ENCODE data around the gene AGPAT1.
A peak's percentile ranks its signal among the peaks of the same experiment; 100 is the strongest.
"Not testable (repeated sequence)": the region's sequence is repeated elsewhere in the genome, so short reads cannot be mapped to it uniquely, and the experiment has no call there.

AGPAT1 gene

GRCh38 chr6:32186151-32186840, 10.4 kb upstream of the AGPAT1 start:
- DNase-seq (ENCODE audit: low spot score) = not testable (repeated sequence)

- DNase-seq (ENCODE audit: low spot score) = not testable (repeated sequence)
These were observed 9.8 kb upstream of the AGPAT1 start for GRCh38 chr6:32185681-32186131.

GRCh38 chr6:32184084-32184640, 8.3 kb upstream of the AGPAT1 start, which contains the start of gene AGER:
Gene AGER, minus strand, starts transcription at chr6:32184253. Its CDS starts 31 bp downstream, at chr6:32184222.
- no peak for DNase-seq (ENCODE audit: low spot score)

DNA sequence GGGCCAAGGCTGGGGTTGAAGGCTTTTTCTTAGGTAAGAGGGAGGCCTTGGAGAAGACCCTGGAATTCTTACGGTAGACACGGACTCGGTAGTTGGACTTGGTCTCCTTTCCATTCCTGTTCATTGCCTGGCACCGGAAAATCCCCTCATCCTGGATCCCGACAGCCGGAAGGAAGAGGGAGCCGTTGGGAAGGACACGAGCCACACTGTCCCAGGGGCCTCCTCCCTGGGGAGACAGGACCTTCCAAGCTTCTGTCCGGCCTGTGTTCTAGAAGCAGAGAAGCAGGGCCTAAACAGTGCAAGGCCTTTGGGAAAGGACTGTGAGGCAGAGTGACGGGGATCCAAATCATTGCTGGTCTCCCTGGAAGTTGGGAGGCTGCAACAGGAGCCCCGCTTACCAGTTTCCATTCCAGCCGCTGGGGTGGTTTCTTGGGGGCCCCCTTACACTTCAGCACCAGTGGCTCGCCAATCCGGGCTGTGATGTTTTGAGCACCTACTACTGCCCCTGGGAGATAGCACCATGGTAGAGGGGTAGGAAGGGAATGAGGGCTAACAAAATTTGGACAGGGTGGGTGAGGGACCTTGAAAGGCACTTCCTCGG, 7.7 kb upstream of the AGPAT1 start:
- no peak for DNase-seq (ENCODE audit: low spot score)

DNA sequence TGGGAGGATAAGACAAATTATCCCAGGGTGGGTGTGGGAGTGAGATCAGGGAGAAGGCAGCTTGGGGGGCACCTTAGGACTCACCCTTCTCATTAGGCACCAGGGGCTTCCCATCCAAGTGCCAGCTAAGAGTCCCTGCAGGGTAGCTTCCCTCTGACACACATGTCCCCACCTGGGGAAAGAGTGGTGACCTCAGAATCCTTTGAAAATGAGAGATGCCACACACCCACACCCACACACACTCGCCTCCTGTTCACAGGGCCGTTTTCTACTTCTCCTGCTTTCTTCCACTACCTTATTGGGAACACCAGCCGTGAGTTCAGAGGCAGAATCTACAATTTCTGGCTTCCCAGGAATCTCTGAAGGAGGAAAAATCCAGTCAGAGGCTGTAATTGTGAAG, 7.1 kb upstream of the AGPAT1 start:
- DNase-seq (ENCODE audit: low spot score) = no peak

DNA sequence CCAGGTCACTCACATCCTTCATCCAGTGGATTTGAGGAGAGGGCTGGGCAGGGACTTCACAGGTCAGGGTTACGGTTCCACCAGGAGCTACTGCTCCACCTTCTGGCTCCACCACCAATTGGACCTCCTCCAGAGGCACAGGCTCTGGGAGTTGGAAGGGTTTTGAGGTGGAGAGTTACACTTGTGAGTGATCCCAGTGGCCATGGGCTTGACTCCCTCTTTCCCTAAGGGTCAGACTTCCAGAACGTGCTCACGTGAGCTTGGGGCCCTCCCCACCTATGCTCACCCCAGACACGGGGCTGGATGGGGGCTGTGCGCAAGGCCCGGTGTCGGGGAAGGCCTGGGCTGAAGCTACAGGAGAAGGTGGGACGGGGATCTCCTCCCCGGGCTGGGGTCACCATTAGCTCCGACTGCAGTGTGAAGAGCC, 6.7 kb upstream of the AGPAT1 start:
- no peak for DNase-seq (ENCODE audit: low spot score)

DNA sequence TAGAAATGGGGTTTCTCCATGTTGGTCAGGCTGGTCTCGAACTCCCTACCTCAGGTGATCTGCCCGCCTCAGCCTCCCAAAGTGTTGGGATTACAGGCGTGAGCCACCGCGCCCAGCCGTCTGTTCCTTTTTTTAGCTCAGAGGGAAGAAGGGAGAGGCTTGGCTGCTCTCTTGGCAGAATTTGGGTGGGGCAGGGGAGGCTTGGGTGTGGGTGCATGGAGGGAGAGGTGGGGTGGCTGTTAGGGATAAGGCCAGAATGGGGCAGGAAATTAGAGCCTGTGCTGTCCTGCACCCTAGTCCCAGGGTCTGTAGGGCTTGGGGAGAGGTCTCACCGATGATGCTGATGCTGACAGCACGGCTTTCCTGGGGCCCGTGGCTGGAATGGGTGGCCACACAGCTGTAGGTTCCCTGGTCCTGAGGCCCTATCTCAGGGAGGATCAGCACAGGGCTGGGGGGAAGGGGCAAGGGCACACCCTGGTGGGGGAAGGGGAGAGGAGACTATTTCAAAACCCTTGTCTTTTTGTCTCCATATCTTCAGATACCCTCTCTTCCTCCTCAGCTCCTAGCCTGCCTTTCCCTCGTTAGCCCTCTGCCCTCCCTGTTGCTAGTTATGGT, 6.1 kb upstream of the AGPAT1 start:
- DNase-seq (ENCODE audit: low spot score) = no peak

GRCh38 chr6:32181148-32181702, 5.3 kb upstream of the AGPAT1 start:
- no peak for DNase-seq (ENCODE audit: low spot score)

- DNase-seq (ENCODE audit: low spot score) = no peak
These were observed 4.0 kb upstream of the AGPAT1 start for GRCh38 chr6:32179766-32180405.

- peak; percentile 62 for DNase-seq (ENCODE audit: low spot score)
These were observed 2.9 kb upstream of the AGPAT1 start for GRCh38 chr6:32178547-32179440.

GRCh38 chr6:32177788-32178546, 2.1 kb upstream of the AGPAT1 start, which contains the start of gene RNF5:
Gene RNF5, plus strand, starts transcription at chr6:32178405. Its CDS starts 107 bp downstream, at chr6:32178512.
- peak; percentile 96 for DNase-seq (ENCODE audit: low spot score)

- DNase-seq (ENCODE audit: low spot score) = no peak
These were observed 1.4 kb upstream of the AGPAT1 start for GRCh38 chr6:32177183-32177787.

DNA sequence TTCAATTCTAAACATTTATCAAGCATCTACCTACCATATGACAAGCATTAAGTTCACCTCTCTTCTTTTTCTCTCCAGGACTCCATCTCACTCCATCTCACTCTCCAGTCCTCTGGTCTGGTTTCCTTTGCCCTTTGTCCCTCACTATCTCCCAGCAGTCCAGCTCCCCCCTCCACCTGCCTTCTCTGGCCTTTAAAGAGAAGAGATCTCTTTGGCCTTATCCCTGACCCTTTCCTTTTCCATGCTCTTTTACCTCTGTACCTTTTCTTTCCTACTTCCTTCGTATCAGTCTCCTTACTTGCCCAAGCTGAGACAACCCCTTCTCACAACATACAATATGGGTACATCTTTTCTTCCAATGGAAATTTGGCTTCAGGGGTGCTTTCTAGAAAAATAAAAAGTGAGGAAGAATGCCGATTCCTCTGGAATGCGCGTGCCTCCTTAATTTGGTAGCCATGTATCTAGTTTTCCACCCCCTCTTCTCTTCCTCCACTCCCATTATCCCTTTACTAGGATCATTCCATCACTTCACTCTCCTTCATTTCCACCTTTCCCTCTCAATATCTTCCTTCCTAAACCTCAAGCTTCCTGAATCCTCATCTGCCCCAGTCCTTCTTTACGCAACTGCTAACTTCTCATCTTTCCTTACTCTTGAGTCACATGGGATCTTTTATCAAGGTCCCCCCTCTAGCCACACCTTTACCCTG, 745 bp upstream of the AGPAT1 start:
- no peak for DNase-seq (ENCODE audit: low spot score)

DNA sequence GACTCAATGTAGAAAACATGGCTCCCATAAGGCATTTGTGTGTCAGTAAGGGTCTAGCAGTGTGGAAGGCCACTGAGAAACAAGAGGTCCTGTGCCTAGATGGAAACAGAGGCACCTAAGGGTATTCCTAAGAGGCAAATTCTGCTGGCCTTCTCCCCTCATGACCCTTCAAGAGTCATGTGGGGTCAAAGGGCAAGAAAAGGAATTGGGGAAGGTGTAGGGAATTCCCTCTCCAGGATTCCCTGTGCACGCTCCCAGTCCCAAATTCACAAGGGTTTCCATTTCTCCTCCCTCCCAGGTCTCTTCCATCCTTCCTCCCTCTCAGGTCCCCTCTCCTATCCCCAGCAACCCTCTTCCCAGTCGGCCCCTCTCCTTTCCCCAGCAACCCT, 568 bp downstream of the AGPAT1 start:
- DNase-seq (ENCODE audit: low spot score) = no peak

DNA sequence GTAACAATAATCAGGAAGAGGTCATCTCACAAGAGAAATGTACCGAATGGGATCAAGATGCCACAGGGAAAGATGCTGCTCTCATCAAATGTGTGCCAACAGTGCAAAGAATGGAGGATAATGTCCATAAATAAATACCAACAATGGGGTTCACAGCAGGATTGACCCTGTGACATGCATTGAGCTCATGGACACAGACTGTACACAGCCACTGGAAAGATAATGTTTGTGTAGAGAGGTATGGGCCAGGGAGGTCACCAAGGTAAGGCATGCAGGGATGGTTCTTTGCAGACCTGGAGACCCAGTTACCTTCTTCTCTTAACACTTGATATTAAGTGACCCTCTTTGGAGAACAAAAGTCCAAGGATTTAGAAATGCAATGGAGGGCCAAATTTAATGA, 1.5 kb downstream of the AGPAT1 start:
- no peak for DNase-seq (ENCODE audit: low spot score)

DNA sequence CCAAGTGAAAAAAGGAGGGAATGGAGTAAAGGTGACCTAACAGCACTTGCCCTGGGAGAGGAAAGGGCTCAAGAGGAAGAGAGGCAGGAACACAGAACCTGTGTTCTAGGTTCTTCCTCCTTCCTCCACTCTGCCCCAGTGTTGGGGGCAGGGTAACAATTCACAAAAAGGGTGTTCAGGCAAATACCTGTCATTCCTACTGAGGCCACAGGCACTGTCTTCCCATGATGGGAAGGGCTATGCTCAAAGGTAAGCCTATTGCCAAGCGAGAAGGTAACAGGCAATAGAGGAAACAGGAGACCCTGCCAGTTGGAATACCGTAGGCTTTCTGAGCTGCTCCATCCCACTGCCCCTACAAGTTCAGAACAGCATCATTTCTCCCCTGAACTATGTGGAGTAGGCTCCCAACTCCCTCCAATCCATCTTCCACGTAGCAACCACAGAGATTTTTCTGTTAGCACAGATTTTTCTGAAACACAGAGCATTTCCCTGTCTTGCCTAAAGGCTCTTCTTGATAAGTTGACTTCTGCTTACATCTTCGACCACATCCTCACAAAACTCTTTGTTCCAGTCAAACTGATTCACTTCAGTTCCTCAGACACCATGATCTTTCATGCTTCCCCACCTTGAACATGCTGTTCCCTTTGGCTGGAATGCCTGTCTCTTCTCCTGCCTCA, 2.7 kb downstream of the AGPAT1 start:
- DNase-seq (ENCODE audit: low spot score) = no peak

DNA sequence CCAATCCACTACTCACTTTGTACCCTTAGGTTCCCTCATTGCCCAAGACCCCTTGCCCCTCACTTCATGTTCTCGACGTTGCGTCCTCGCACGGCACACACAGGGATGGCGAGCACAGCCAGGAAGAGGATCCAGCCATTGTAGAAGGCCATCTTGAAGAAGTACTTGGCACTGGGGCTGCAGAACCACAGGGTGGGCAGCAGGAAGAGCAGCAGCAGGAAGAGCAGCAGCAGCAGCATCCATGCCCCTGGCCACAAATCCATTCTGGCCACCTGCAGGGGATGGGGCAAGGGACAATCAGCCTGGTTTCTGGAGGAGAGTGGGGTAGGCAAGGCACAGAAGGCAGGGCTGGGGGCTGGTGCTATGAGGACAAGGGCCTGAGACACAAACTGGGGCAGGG, 4.7 kb downstream of the AGPAT1 start:
- no peak for DNase-seq (ENCODE audit: low spot score)

DNA sequence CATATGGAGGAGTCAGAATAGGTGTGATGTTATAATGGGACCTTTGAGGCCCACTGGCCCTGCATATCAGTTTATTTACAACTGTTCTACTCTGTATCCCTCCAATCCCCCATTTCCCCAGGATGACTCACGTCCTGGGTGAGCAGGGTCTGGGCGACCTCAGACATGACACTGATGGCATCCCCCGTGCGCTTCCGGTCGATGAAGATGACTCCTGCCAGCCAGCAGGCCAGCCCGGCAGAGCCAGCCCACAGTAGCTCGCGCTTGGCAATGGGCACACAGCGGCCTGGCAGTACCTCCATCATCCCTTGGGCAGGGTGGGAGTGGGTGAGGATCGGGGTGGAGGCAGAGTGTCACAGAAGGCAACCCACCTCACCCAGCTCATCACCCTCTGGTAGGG, 5.6 kb downstream of the AGPAT1 start:
- no peak for DNase-seq (ENCODE audit: low spot score)

Data from left forelimb (tissue), 1 donor.